Measurements from ENCODE around the gene SIL1. TPM values are rescaled to one million over a fixed set of nuclear protein-coding genes. Genes with fewer than 3 reads are reported as not detected.

The SIL1 gene
- total RNA-seq, 1 donor from 2014 or later, result 28.0 TPM

DNA sequence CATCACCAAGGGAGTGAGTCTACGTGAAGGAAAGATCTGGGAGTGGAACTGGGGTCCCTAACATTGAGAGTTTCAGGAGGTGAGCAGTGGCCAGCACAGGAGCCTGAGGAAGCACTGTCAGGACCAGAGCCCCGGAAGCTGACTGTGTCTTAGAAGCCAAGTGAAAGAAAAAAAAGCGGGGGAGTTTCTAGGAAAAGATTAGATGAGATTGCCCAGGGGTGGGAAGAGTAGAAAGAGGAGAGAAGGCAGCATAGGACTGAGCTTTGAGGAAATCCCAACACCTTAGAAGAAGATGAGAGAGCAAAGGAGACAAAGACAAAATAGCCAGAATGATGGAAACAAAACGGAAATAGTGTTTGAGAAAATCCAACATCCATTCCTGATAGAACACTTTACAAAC is 286.1 kb downstream of the SIL1 start:
- no peak for DNase-seq

DNA sequence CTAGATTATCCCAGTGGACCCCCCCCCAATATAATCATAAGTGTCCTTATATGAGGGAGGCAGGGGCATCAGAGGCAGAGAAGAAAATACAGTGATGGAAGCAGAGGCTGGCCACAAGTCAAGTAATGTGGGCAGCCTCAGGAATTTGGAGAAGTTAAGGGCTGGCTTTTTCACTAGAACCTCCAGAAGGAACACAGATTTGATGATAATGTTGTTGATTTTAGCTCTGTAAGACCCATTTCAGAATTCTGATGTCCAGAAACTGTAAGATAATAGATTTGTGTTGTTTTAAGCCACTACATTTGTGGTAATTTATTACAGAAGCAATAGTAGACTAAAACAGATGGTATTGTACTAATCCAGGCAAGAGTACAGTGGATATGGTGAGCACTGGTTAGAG is 286.7 kb downstream of the SIL1 start:
- DNase-seq, result no peak

DNA sequence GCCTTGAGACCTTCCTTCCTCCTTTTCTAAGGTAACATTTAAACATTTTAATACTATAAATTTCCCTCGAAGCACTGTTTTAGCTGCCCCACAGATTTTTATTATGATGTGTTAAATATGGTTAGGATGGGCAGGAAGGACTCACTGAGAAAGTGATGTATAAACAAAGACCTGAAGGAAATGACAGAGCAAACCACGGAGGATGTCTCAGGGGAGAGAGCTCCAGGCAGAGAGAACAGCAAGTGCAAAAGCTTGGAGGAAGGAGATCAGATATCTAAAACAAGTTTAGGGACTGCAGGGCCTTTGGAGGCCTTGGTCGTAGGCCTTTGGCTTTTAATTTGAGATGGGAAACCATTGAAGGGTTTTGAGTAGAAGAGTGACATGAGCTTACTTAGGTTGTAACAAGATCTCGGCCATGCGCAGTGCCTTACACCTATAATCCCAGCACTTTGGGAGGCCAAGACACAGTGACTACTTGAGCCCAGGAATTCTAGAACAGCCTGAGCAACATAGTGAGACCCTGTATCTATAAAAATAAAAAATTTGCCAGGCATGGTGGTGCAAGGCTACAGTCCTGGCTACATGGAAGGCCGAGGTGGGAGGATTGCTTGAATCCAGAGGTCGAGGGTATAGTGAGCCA is 287.5 kb downstream of the SIL1 start:
- no peak for DNase-seq

DNA sequence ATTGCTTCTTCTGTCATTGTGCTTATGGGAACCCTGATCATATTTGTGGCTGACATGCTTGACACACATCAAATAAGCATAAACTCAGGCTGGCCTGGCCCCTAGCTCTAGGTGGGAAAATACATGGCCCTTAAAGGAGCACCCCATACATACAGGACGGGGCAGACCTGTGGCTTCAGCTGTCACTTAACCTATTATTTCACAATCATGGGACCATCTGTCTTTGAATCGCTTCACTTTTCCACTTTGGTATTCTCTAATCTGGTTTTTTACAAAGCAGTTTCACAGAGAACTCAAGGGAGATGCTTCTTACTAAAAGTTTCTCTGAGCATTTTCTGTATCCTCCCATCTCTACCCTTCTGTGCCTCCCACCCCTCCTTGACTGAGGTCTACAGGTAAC is 288.4 kb downstream of the SIL1 start:
- no peak for DNase-seq

DNA sequence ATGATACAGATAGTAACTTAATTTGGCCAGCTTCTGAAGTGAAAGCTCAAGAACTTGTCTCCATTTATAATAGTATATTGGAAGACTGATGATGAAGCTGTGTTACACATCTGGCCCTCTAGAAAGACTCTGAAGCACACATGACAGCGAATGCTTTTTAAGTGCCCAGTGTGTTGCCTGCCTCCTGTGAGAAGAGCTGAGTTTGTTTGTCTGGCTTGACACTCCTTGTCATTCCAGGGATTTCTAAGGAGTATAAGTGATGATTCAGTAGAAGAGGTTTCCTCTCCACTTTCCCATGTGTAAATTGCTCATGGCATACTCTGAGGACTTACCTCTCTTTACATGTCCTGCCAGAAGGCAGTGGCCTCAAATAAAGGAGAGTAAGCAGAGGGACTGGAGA is 292.6 kb downstream of the SIL1 start:
- no peak for DNase-seq

DNA sequence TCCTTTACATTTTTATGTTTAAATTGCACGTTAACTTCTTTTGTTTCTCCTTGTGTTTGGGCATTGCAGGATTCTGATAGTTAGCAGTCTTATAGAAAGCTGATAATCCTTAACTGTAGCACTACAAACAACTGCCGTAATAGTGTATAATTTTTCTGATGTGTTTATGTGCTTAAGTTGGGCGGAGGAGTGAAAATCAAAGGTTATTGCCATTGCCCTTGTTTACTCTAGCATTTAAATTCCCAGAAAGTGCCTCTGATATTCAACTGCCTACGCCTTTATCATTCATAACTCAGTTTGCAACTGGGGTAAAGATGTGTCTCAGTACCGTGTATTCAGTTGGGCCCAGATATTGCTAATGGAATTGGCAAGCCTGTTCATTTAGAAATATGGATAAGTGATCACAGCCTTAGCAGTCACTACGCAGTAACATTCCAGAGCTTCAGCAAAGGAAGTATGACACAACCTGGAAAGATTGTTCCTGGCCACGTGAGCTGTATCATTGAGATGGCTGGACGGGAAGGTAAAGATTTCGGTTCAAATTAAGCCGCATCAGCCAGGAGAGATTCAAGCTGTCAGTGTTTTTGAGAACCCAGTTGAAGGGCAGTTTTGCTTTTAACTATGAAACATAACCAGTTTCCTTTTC is 294.9 kb downstream of the SIL1 start:
- DNase-seq, result no peak

DNA sequence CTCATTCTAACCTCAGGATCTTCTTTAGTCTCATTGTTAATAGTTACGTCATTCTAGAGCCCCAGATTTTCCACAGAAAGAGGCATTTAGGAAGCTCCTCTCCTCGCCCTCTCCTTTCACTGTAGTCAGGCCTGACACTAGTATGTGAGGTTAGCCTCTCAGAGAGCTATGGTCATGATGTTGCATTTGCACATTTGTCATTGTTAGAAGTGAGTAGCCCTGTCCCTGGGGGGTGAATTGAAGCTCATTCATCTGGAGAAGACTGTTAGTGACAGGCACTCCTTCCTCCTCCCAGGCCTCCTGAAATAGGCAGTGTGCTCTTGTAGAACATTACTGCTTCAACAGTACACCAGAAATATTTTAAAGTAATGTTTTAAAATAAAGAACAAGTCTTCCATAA is 296.5 kb downstream of the SIL1 start:
- DNase-seq, result no peak

DNA sequence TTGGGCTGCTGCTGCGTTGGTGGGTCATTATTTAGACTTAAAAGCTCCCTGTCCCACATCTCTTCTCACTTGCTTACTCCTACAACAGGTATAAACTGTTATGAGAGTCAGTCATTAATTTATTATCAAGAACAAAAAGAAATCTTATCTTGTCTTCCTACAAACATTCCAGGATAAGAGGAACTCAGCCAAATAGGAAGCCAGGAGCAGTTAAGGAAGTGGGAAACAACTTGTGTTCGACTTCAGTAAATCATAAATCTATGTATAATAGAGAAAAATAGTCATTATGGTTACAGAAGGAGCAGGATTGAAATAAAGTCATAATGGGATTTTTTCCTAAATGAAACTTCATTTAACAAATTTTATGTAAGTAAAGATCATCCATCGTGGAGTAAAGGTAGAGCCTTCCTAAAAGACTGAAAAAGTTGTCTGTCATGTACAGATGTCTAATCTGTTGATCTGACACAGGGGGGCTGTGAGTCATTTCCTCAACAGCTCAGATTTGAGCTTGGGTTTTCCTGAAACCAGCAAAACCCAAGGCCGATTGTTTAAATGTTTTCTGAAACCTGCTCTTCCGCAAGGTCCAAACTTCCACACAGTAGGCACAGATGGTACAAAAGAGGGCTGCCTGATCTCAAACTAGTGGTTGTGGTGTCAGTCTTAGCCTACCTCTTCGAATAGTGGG is 297.7 kb downstream of the SIL1 start:
- no peak for DNase-seq

DNA sequence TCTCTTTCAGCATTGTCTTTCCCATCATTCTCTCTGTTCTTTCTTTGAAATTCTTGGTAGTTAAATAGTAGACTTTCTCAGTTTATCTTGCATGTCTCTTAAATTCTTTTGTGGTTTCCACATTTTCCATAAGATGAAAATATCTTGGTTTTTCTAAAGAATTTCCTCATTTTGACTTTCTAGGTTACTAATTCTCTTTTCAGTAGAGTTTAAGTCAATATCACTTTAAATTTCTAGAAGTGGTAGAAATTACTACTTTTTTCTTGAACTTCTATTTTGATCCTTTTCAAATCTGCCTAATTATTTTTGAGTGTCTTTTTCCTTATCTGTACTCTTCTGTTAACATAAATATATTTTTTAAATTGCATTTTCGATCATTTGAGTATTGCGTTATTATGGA is 299.4 kb downstream of the SIL1 start:
- DNase-seq, result no peak

DNA sequence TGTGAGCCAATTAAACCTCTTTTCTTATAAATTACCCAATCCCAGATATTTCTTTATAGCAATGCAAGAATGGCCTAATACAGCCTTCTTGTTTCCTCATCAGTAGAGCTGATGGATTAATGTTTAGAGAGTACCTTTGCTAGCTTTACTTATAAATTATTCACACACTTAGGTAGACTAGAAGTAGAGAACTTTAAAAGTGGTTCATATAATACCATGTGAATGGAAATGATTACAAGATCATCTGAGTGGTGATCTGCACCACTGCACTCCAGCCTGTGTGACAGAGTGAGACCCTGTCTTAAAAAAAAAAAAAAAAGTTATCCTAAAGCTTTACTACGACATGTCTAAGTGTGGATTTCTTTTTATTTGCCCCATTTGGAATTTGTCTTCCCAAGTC is 299.9 kb downstream of the SIL1 start:
- no peak for DNase-seq

Small RNA genes lying within 50 kb of the gene (small RNA-seq; reads per million reads assigned to genes)
- gene RNU6-572P (ENCODE audit: low replicate concordance), result not detected

Other genes with a start within 250 kb of the SIL1 start
- gene MATR3, start 95.4 kb upstream of the SIL1 start, total RNA-seq, result 440 TPM
- gene PAIP2, start 143.5 kb upstream of the SIL1 start, total RNA-seq, result 117 TPM
- gene SLC23A1, start 184.9 kb upstream of the SIL1 start, total RNA-seq, result not detected
- 0.62 TPM for gene MZB1, start 191.5 kb upstream of the SIL1 start, total RNA-seq
- 30.6 TPM for gene PROB1, start 196.7 kb upstream of the SIL1 start, total RNA-seq
- 10.2 TPM for gene SPATA24, start 205.7 kb upstream of the SIL1 start, total RNA-seq
- 21.8 TPM for gene DNAJC18, start 241.2 kb upstream of the SIL1 start, total RNA-seq